GM18498 (cell line): ENCODE data around the gene GLG1.

Experiments used
- ATAC-seq: cut with Tn5 transposase; IDR thresholded peaks from one replicate; pipeline ENCODE4 v1.9.1; 2021; ENCODE audit warnings: mild to moderate bottlenecking, moderate library complexity; ENCODE audit not compliant: unreplicated experiment

GLG1 gene

DNA sequence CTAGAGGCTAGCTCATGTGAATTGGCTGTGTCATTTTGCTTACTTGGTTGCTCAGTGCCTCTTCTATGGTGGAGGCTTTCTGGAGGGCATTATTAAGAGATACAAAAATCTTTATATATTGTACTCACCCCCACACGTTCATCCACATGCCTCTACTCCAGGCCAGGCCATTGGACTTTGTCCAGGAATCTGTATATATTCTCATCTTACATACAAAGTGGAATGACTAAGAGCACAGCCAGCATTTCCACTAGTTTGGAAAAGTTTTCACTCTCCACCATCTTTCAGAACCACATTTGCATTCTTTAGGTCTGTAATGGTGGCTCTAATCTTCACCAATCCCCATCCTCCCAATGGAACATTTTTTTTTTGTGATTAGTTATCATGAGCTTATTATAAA lies 4.8 kb upstream of the GLG1 start:
- no peak for ATAC-seq

DNA sequence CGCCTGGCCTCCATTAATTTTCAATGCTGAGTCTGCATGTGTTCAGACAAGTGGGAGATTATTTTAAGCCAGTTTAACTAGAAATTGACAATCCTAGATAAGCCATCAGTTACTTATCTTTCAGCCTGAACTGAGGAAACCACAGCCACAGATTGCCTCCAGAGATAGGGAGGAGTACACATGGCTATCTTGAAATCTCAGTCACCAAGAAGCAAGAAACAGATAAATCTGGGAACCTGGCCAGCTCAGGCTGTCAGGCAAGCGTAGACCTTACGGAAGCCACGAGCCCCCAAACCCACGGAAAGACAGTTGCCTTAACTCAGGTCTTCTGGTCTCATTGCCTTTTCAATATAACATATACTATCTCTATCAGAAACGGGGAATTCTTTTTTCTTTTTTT lies 2.0 kb upstream of the GLG1 start:
- no peak for ATAC-seq

DNA sequence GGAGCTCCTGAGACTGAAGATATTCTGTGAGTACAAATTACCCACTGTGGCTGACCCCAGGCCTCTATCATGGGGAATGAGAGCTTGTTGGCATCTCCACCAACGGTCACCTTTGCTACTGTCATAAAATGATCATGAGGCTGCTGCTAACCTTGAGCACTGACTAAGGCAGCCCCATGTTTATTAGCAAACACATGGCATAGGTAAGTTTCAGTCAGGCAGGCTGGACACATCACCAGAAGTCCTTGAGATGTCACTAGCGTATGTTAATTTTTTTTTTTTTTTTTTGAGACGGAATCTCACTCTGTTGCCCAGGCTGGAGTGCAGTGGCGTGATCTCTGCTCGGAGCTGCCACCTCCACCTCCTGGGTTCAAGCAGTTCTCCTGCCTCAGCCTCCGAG lies 1.5 kb upstream of the GLG1 start:
- no peak for ATAC-seq

DNA sequence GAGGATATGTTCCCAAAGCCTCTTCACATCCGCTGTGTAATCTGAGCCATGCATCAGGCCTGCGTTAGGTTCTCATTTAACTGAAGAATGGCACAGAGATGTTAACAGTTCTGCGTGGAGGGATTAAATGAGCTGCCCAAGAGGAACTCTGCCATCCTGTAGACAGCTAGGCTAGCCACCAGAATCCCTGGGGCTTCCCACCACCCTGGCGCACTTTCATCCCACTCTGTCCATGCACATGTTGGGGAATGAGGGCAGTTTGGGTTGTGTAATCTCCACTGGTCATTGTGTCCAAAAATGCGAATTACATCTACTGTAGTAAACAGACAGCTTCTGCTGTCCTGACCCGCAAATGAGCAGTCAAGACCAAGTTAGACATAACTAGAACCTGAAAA lies 1.0 kb upstream of the GLG1 start:
- no peak for ATAC-seq

DNA sequence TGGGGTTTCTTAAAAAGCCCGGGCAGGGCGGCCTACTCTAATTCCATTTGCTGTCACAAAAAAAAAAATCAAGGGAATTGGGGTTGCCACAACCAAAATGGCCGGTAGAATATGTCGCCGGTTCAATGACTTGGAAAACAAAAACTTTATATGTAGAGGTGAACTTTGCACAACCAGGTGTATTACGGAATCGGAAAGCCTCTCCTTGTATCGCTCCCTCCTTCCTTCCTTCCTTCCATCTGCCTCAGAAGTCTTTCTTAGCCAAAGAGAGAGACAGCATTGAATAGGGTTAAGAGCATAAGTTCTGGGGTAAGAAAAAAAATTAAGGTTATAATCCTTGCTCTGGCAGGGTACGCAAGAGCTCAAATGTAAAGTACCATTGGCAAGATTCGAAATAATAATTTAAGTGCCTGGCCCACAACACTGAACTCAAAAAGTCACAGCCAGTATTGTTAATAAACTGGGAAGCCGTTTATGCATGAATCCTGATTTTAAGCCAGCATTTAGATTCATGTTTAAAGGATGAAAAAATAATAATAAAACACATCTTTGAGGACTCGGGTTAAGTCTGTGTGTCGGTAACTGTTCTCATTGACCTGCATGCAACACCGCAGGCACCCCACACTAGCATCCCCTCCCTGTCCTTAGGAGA lies 522 bp upstream of the GLG1 start:
- peak; percentile 31 for ATAC-seq

DNA sequence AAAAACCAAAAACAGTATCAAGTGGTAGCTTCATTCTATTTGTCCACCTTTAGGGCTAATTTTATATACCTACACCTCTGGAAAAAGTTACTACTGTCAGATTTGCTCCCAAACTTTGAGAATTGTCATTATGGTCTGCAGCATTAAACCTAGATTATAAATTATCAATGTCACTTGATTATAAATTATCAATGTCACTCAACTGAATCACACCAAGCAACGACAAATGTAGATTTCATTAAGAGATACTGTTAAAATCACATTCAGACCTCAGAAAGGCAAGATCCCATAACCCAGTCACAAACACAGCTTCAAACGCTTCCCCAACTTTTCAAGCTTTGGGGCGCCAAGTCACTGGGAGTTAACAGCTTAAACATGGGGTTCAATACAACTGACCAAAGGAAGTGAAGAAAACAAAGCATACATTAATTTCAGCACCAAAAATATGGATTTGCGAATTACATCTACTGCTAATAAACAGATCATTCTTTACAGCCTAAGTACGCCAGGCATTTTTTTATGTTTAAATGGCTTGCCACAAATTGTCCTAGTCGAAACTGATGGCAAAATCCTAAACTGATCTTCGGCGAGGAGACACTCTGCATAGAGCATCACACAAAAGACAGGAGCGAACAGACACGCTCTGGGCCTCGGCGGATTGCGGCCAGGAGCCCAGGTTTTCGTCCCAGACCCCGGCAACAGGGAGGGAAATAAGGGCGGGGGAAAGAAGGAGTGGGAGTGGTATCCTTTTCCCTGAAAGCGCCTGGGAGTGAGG lies 981 bp downstream of the GLG1 start:
- ATAC-seq: peak; percentile 6

DNA sequence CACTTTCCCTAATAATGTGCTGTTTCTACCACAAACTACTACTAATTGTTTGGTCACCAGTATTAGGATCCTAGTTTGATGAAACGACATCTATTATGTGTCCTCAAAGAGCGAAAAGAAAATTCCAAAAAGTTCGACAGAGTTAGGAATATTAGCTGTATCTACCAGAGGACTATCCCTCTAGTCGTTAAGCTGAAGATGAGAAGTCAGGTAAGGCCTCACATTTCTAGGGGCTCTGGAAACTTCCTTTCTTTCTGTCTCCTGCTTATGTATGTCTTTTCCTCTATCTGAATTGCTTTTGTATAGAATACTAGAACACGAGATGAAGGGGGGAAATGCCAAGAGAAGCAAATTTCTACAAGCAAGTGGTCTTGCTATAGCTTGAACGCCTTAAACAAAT lies 1.6 kb downstream of the GLG1 start:
- ATAC-seq: no peak

DNA sequence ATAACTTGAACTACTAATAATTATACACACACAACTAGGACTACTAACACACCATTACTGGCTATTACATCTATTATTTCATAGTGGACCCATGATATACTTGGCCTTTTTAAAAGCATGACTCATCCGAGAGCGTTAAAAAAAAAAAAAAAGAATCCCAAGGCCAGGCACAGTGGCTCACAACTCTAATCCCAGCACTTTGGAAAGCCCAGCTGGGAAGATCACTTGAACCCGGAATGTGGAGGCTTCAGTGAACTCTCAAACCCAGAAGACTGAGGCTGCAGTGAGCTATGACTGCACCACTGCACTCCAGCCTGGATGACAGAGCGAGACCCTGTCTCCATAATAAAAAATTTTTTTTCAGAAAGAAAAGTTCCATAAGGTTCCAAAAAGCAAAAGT lies 3.1 kb downstream of the GLG1 start:
- no peak for ATAC-seq

DNA sequence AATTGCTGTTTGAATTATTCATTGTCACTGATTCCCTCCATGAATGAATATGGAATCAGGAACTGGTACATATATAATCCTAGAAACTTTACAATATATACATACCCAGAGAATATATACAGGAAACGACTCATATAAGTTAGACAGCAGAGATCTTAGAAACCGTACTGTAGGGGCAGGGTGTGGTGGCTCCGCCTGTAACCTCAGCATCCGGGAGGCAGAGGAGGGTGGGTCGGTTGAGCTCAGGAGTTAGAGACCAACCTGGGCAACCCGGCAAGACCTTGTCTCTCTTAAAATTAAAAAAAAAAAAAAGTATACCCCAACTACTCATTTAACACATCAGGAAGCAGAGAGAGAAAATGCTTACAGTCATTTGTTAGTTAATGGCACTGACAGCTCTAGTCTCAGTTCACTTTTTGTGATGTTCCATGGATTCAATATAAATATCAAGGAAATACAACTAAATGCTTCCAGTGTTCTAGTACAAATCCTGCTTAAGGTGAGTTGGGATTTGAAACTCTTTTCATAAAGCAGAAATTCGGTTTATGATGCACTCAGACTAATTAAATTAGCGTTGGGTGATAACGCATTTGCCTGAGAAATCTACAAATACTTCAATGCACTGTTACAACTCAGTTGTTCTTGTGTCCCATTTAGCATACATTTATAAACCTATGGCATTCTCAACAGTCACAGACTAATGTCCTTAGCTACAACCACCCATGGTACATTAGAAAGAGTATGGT lies 5.6 kb downstream of the GLG1 start:
- ATAC-seq: peak; percentile 83

DNA sequence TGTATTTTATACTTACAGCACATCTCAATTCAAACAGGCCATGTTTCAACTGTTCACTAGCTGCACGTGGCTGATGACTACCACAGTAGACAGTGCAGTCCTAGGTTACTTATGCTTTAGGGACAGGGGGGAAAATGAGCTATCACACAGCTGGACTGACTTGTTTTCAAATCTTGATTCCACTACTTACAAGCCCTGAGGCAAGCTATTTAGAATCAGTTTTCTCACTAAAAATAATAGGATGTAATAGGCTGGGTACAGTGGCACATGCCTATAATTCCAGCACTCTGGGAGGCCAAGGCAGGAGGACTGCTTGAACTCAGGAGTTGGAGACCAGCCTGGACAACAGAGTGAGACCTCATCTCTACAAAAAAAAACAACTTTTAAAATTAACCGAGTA lies 10.3 kb downstream of the GLG1 start:
- ATAC-seq: no peak

DNA sequence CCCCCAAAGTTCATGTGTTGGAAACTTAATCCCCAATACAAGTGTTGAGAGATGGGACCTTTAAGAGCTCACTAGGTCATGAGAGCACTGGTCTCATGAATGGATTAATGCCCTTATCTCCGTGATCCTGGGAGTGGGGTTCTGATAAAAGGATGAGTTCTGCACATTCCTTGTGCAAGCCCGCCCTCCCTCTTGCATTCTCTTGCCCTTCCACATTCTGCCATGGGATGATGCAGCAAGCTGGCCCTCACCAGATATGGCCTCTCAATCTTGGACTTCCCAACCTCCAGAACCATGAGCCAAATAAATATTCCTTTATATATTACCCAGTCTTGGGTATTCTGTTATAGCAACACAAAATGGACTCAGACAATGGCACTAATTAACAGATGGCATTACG lies 14.1 kb downstream of the GLG1 start:
- no peak for ATAC-seq

DNA sequence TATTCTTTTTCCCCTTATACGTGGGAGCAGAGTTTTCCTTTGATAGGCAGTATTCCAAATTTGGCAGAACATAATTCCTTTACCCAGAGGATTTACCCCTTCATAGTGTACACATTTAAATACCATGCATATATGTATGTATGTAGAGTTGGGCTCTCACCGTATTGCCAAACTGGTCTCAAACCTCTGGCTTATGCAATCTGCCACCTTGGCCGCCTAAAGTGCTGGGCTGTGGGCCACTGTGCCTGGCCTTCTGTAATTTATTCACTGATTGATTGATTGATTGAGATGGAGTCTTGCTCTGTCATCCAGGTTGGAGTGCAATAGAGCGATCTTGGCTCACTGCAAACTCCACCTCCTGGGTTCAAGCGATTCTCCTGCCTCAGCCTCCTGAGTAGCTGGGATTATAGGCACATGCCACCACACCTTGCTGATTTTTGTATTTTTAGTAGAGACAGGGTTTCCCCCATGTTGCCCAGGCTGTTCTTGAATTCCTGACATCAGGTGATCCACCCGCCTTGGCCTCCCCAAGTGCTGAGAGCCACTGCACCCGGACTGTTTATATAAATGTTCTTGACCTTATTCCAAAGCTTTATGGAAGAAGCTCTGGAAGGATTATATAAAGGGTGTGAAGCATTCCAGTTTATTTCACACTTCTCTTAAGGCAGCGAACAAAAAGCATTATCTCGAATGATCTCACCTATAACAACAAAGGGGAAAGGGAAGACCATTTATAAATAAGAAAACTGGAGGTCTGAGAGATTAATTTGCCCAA lies 14.9 kb downstream of the GLG1 start:
- no peak for ATAC-seq

DNA sequence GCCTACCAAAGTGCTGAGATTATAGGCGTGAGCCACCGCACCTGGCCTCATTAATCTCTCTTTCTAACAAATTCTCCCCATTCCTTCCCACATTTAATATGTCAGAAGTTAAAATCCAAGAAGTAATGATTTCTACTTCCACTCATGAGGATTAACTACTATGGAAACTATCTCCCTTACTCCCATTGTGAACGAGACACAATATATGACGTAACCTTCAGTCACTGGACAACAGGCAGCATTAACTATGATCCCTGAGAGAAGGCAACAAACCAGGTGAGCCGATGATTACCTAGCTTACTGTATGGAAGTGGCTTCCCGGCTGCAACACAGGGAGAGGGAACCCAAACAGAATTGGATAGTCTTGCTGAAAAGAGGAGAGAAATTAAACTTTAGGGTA lies 20.0 kb downstream of the GLG1 start:
- ATAC-seq: no peak

DNA sequence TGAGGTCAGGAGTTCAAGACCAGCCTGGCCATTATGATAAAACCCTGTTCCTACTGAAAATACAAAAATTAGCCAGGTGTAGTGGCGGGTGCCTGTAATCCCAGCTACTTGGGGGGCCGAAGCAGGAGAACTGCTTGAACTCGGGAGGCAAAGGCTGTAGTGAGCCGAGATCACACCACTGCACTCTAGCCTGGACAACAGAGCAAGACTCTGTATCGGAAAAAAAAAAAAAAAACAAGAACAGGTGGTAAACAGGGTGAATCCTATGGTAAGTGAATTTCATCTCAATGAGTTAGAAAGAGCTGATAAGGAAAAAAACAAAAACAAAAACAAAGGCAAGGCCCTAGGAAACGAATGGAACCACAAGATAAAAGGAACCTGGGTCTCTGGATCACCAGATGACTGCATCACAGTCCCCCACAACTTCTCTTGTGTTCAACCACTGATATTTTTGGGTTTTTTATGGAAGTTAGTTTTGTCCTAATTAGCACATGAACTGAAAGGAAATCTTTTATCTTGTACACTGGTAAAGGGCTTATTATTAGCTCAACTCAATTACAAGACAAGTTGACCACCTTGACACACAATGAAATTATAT lies 21.0 kb downstream of the GLG1 start:
- ATAC-seq: no peak

DNA sequence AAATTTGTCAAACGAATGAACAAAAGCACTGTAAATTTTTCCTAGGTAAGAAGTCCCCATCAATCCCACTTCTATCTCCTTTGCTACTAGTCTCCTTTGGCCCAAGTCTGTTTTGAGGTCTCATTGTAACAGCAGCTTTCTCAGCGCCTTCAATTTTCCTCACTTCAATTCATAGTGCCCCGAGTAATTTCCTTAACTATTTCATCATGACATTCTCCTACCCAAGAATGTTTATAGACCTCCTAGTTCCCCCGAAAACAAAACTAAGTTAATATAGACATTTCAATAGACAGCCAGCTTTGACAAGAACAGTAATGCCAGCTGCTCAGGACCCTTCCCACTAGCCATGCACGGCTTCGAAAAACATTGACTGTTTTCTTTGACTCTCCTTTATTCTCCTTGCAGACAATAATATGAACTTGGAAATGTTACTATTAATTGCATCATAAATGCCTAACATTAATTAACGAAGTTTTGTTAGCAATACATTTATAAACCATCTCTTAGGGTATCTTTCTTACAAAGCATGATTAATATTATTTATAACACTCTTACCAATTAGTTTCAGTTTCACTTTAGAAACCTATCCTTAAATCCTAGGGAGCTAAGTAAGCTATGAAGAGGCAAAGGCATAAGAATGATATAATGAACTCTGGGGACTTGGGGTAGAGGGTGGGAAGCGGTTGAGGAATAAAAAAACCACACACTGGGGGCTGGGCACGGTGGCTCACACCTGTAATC lies 22.8 kb downstream of the GLG1 start:
- no peak for ATAC-seq

DNA sequence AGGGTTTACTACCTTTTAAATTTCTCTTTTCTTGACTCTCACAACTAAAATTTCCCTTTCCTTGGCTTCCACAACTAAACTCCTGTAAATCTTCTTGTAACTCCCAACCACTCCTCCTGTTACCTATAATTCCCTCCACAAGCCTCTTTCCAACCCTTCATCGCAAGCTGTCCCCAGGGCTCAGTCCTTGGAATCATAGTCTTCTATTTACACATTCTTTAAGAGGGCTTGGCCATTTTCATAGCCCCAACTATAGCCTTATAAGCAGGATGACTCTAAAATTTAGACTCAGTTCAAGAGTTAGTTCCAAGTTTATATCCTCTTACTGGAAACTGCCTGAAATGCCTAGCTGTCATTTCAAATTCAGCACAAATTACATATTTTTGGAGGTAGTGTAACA lies 23.9 kb downstream of the GLG1 start:
- no peak for ATAC-seq

DNA sequence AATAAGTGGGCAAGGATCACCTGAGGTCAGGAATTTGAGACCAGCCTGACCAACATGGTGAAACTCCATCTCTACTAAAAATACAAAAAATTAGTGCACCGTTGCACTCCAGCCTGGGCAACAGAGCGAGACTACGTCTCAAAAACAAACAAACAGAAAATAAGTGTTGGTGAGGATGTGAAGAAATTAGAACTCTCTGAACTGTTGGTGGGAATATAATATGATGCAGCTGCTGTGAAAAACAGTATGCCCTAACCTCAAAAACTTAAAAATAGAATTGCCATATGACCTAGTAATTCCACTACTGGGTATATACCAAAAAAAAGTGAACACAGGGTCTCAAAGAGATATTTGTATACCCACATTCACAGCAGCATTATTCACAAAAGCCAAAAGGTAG lies 26.1 kb downstream of the GLG1 start:
- ATAC-seq: peak; percentile 59

DNA sequence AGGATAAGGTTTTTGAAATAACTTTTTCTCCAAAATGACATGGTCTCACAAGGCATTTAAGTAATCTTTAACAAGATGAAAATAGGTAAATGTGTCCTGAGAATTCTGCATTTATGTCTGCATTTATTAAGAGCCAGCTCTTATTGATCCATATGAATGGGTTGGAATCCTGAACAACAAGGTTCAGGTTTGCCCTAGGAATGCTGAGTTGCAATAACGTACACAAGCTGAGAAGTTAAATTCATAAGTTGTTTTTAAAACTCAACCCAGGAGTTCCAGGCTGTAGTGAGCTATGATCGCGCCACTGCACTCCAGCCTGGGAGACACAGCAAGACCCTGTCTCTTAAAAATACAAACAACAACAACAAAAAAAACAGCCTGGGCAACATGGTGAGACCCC lies 28.1 kb downstream of the GLG1 start:
- ATAC-seq: no peak

DNA sequence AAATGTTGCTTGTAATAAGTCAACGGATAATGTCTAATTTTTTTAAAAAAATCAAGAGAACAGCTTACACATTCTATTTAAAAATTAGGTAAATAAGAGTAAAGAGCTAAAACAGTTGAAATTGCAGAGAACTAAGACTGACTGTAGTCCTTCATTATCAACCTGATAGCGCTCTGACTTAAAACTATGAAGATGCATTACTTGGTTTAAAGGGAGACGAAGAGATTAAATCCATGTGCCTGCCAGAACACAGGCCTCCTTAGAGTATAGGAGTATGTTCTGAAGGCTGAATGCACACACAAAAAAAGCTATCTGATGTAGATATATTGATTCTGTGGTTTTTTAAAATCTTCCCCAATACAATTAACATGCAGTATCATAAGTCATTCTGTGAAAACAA lies 28.5 kb downstream of the GLG1 start:
- no peak for ATAC-seq

DNA sequence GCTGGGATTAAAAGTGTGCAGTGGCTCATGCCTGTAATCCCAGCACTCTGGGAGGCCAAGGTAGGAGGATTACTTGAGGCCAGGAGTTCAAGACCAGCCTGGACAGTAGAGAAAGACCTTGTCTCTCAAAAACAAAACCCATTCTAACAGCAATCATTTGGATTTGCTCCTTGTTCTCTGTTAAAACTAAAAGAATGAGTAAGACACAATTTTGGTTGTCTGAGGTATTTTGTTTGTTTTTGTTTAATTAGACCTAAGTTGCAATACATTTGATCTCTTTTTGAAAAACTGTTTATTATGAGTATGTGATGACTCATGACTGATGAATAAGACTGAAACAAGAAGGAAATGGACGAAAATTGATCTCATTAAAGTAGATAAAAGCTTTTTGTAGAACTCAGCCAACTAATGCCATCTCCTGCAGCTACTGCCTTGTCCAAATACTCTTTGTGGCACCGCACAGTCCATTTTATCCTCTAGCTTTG lies 29.0 kb downstream of the GLG1 start:
- ATAC-seq: no peak
